H9 (cell line): ENCODE results near the gene PYDC1. TPM values are rescaled to one million over a fixed set of nuclear protein-coding genes. Genes with fewer than 3 reads are reported as not detected.

Experiments used
- DNase-seq: peaks from one replicate; pipeline ENCODE4 v3.0.0-alpha.2; 2017
- H2AFZ ChIP-seq: one replicate; pipeline ENCODE4 v1.6.1; 2013; ENCODE audit warnings: mild to moderate bottlenecking, low read length, control low read depth, moderate library complexity
- H2AK5ac ChIP-seq: 2 replicates; pipeline ENCODE4 v1.6.1; 2013; ENCODE audit warnings: low read length, control low read depth, mixed read lengths; ENCODE audit not compliant: insufficient read length
- H2BK120ac ChIP-seq: one replicate; pipeline ENCODE4 v1.6.1; 2013; ENCODE audit warnings: low read depth, mild to moderate bottlenecking, low read length, control low read depth, inconsistent platforms; ENCODE audit not compliant: poor library complexity, severe bottlenecking
- H2BK12ac ChIP-seq: 2 replicates; pipeline ENCODE4 v1.6.1; 2013; ENCODE audit warnings: low read length, control low read depth, mixed read lengths, low read depth; ENCODE audit not compliant: insufficient read length
- H2BK15ac ChIP-seq: 2 replicates; pipeline ENCODE4 v1.6.1; 2013; ENCODE audit warnings: low read depth, low read length, control low read depth
- H2BK20ac ChIP-seq: one replicate; pipeline ENCODE4 v1.6.1; 2013; ENCODE audit warnings: low read depth, mild to moderate bottlenecking, low read length, control low read depth, inconsistent platforms; ENCODE audit not compliant: poor library complexity, severe bottlenecking
- H2BK5ac ChIP-seq: 2 replicates; pipeline ENCODE4 v1.6.1; 2013; ENCODE audit warnings: low read length, control low read depth, mixed read lengths; ENCODE audit not compliant: insufficient read length
- H3K14ac ChIP-seq: 2 replicates; pipeline ENCODE4 v1.6.1; 2013; ENCODE audit warnings: low read length, control low read depth; ENCODE audit not compliant: insufficient read depth
- H3K18ac ChIP-seq: 2 replicates; pipeline ENCODE4 v1.6.1; 2013; ENCODE audit warnings: low read depth, mild to moderate bottlenecking, mixed read lengths, low read length, control low read depth; ENCODE audit not compliant: insufficient read length
- H3K23ac ChIP-seq: 2 replicates; pipeline ENCODE4 v1.6.1; 2013; ENCODE audit warnings: low read length, control low read depth, mixed read lengths, low read depth; ENCODE audit not compliant: insufficient read length
- H3K23me2 ChIP-seq: 2 replicates; pipeline ENCODE4 v1.6.1; 2013; ENCODE audit warnings: low read depth, mild to moderate bottlenecking, mixed read lengths, low read length, control low read depth; ENCODE audit not compliant: insufficient read length, poor library complexity, severe bottlenecking
- H3K27ac ChIP-seq: 2 replicates; pipeline ENCODE4 v1.5.1; 2013; ENCODE audit warnings: low read length, control low read depth, mixed read lengths, low read depth; ENCODE audit not compliant: insufficient read length
- H3K27me3 ChIP-seq: 2 replicates; pipeline ENCODE4 v1.6.1; 2013; ENCODE audit warnings: low read length, control low read depth, inconsistent platforms; ENCODE audit not compliant: insufficient read depth
- H3K4ac ChIP-seq: 2 replicates; pipeline ENCODE4 v1.6.1; 2013; ENCODE audit warnings: low read depth, mild to moderate bottlenecking, control low read depth, inconsistent platforms, low read length, moderate library complexity
- H3K4me1 ChIP-seq: 2 replicates; pipeline ENCODE4 v1.6.1; 2013; ENCODE audit warnings: low read length, control low read depth, inconsistent platforms; ENCODE audit not compliant: insufficient read depth
- H3K4me2 ChIP-seq: 2 replicates; pipeline ENCODE4 v1.6.1; 2013; ENCODE audit warnings: low read length, control low read depth, mixed read lengths; ENCODE audit not compliant: insufficient read length, insufficient read depth
- H3K56ac ChIP-seq: 2 replicates; pipeline ENCODE4 v1.6.1; 2013; ENCODE audit warnings: low read depth, mild to moderate bottlenecking, mixed read lengths, low read length, control low read depth; ENCODE audit not compliant: insufficient read length
- H3K79me1 ChIP-seq: 2 replicates; pipeline ENCODE4 v1.6.1; 2013; ENCODE audit warnings: low read depth, mild to moderate bottlenecking, moderate library complexity, low read length, control low read depth, inconsistent platforms; ENCODE audit not compliant: insufficient read depth, poor library complexity, severe bottlenecking
- H3K79me2 ChIP-seq: 2 replicates; pipeline ENCODE4 v1.6.1; 2013; ENCODE audit warnings: low read length, control low read depth, inconsistent platforms; ENCODE audit not compliant: insufficient read depth
- H3K9ac ChIP-seq: 2 replicates; pipeline ENCODE4 v1.6.1; 2013; ENCODE audit warnings: low read length, control low read depth, mixed read lengths; ENCODE audit not compliant: insufficient read length; ENCODE audit errors: extremely low read depth
- H3K9me3 ChIP-seq: one replicate; pipeline ENCODE4 v1.6.1; 2013; ENCODE audit warnings: low read depth, low read length, inconsistent platforms; ENCODE audit not compliant: control insufficient read depth
- H3T11ph ChIP-seq: one replicate; pipeline ENCODE4 v1.6.1; 2013; ENCODE audit warnings: mild to moderate bottlenecking, low read length, control low read depth, inconsistent platforms
- H4K20me1 ChIP-seq: one replicate; pipeline ENCODE4 v1.6.1; 2013; ENCODE audit not compliant: control insufficient read depth, insufficient read length, insufficient read depth
- H4K5ac ChIP-seq: 2 replicates; pipeline ENCODE4 v1.6.1; 2013; ENCODE audit warnings: low read depth, mild to moderate bottlenecking, mixed read lengths, low read length, control low read depth; ENCODE audit not compliant: insufficient read length
- H4K8ac ChIP-seq: replicated peaks from 2 replicates; pipeline ENCODE4 v1.6.1; 2013; ENCODE audit warnings: low read length, control low read depth, mixed read lengths, low read depth; ENCODE audit not compliant: insufficient read length
- H4K91ac ChIP-seq: 2 replicates; pipeline ENCODE4 v1.6.1; 2013; ENCODE audit warnings: low read depth, mild to moderate bottlenecking, moderate library complexity, mixed read lengths, low read length, control low read depth; ENCODE audit not compliant: insufficient read length
- H3K27ac Mint-ChIP-seq, 3 experiments: 2 replicates in 2 of 3; 3 replicates in 1 of 3; pipeline ENCODE4 v1.8.0; 2020 to 2021; ENCODE audit warnings: mixed read lengths in 3 of 3, mild to moderate bottlenecking in 1 of 3, moderate library complexity in 1 of 3
- H3K27me3 Mint-ChIP-seq: 2 replicates; pipeline ENCODE4 v1.8.0; 2021; ENCODE audit warnings: low read depth, mild to moderate bottlenecking, moderate library complexity, mixed read lengths
- H3K36me3 Mint-ChIP-seq, 3 experiments: 2 replicates in 2 of 3; 3 replicates in 1 of 3; pipeline ENCODE4 v1.8.0; 2020 to 2021; ENCODE audit warnings: low read depth in 3 of 3, mixed read lengths in 3 of 3; ENCODE audit not compliant: insufficient read depth in 1 of 3
- H3K4me1 Mint-ChIP-seq, 2 experiments: 2 replicates each; pipeline ENCODE4 v1.8.0; 2020; ENCODE audit warnings: mixed read lengths in 2 of 2
- H3K4me3 Mint-ChIP-seq, 2 experiments: 2 replicates in 1 of 2; 3 replicates in 1 of 2; pipeline ENCODE4 v1.8.0; 2020 to 2021; ENCODE audit warnings: mild to moderate bottlenecking in 2 of 2, mixed read lengths in 2 of 2, moderate library complexity in 1 of 2
- H3K9me3 Mint-ChIP-seq, 2 experiments: 2 replicates in 1 of 2; 3 replicates in 1 of 2; pipeline ENCODE4 v1.8.0; 2020; ENCODE audit warnings: mild to moderate bottlenecking in 2 of 2, mixed read lengths in 2 of 2, moderate library complexity in 1 of 2
- WGBS: extraction: QIAGEN DNeasy Blood & Tissue Kit; methylation state at CpG from one replicate; pipeline ENCODE4 v1.1.7; 2013; ENCODE audit warnings: missing lambda C conversion rate, low lambda C conversion rate, mixed read lengths; ENCODE audit not compliant: insufficient read length; ENCODE audit errors: extremely low coverage; 5-methylcytosine and 5-hydroxymethylcytosine counted together
- total RNA-seq: library from RNA; stranded (reverse); gene quantifications from 2 replicates; pipeline ENCODE4 v1.2.1, GENCODE V29; 2021
- TF ChIP-seq, protein P1 (sequence below): fragments of 200-600 bp; sonication (generic); conservative IDR thresholded peaks from 3 replicates; pipeline ENCODE4 v1.8.0; 2021; ENCODE audit warnings: antibody characterized with exemption, mild to moderate bottlenecking

PYDC1 gene
- total RNA-seq, 1 experiment from 2014 or later: 0.70 TPM

DNA sequence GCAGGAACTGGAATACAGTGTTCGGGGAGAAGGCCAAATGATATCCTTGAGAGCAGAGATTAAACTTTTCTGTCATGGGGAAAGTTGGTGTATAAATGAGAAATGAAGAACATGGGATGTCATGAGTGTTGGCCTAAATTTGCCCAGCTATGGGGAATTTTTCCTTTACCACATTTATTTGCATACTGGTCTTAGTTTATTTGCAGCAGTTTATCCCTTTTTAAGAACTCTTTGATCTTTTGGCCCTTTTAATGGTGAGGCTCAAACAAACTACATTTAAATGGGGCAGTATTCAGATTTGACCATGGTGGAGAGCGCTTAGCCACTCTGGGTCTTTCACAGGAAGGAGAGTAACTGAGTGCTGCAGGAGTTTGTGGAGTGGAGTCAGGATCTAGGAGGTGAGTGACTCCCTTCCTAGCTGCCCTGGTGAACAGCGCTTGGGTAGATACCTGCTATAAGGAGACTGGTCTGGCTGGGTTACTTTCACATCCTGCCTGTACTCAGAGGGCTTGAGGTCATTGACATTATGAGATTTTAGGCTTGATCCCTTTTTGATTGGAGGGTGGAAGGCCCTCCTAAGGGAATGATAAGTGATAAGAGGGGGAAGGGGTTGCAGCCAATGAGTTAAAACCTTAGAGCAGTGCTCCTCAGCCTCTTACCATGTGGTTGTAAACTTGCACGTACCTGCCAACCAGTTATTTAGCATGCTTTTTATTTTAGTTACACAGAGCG is 25.1 kb downstream of the PYDC1 start:
- H2BK120ac ChIP-seq: no peak overlapping the region
- no peak overlapping the region for H2AK5ac ChIP-seq
- H3K18ac ChIP-seq: no peak overlapping the region
- H3K4me1 ChIP-seq: no peaks in the 10 kb centered on the region
- no peak overlapping the region for H2BK20ac ChIP-seq
- H2BK5ac ChIP-seq: no peak overlapping the region
- no peak overlapping the region for H3K27ac ChIP-seq
- H3K23me2 ChIP-seq: no peaks in the 10 kb centered on the region
- no peak overlapping the region for H3K9ac ChIP-seq
- Mint-ChIP-seq H3K27me3 (peaks cover 2% of the 10 kb centered on the region; the same call in 1 of the 2 replicates), H3K4me3 (no peak overlapping the region; a peak in 1 of 5 replicates), H3K27ac (peak overlapping the region in 1 of 3 experiments; percentile 68; a peak in 2 of 7 replicates), H3K9me3 (no peaks in the 10 kb centered on the region), H3K4me1 (no peaks in the 10 kb centered on the region; a peak in 1 of 4 replicates), H3K36me3 (peaks cover 82 to 98% (median 96%) of the 10 kb centered on the region in 3 experiments)
- no peak overlapping the region for H2BK15ac ChIP-seq
- peaks cover 8% of the 10 kb centered on the region for H3K79me1 ChIP-seq
- no peaks in the 10 kb centered on the region for H4K20me1 ChIP-seq
- no peak overlapping the region for H4K5ac ChIP-seq
- H4K8ac ChIP-seq: no peak overlapping the region
- WGBS: no CpG with 5 or more reads among the region's 5 CpGs
- no peak overlapping the region for H3K4ac ChIP-seq
- no peaks in the 10 kb centered on the region for H3K27me3 ChIP-seq
- DNase-seq: no peak
- TF ChIP-seq, protein P1, sequence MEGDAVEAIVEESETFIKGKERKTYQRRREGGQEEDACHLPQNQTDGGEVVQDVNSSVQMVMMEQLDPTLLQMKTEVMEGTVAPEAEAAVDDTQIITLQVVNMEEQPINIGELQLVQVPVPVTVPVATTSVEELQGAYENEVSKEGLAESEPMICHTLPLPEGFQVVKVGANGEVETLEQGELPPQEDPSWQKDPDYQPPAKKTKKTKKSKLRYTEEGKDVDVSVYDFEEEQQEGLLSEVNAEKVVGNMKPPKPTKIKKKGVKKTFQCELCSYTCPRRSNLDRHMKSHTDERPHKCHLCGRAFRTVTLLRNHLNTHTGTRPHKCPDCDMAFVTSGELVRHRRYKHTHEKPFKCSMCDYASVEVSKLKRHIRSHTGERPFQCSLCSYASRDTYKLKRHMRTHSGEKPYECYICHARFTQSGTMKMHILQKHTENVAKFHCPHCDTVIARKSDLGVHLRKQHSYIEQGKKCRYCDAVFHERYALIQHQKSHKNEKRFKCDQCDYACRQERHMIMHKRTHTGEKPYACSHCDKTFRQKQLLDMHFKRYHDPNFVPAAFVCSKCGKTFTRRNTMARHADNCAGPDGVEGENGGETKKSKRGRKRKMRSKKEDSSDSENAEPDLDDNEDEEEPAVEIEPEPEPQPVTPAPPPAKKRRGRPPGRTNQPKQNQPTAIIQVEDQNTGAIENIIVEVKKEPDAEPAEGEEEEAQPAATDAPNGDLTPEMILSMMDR: no peak
- H4K91ac ChIP-seq: no peak overlapping the region
- no peaks in the 10 kb centered on the region for H3K9me3 ChIP-seq
- H2AFZ ChIP-seq: no peak overlapping the region
- no peak overlapping the region for H3K14ac ChIP-seq
- H3K79me2 ChIP-seq: peaks cover 3% of the 10 kb centered on the region; the same call in 1 of the 2 replicates
- no peak overlapping the region for H3K23ac ChIP-seq
- H3T11ph ChIP-seq: no peak overlapping the region
- H2BK12ac ChIP-seq: no peak overlapping the region
- no peak overlapping the region for H3K4me2 ChIP-seq
- H3K56ac ChIP-seq: no peak overlapping the region
